Prostate gland (tissue), 2 donors: ENCODE results near the gene CHMP6. TPM values are rescaled to one million over a fixed set of nuclear protein-coding genes. Genes with fewer than 3 reads are reported as not detected.

ENCODE experiments used
- DNase-seq: peaks from one replicate; pipeline ENCODE4 v3.0.0-alpha.2; 2019; ENCODE audit warnings: low spot score
- H3K27ac ChIP-seq, 2 donors: fragments of 200-600 bp; sonication (generic); 2 replicates each; pipeline ENCODE4 v1.5.1; 2017 to 2019
- H3K27me3 ChIP-seq: fragments of 200-600 bp; sonication (generic); replicated peaks from 2 replicates; pipeline ENCODE4 v1.5.1; 2019; ENCODE audit not compliant: insufficient read depth
- H3K36me3 ChIP-seq, 2 donors: fragments of 200-600 bp; sonication (generic); 1 replicate in 1 of 2; 2 replicates in 1 of 2; pipeline versions ENCODE4 v1.5.1 to v1.8.1; 2017 to 2019
- H3K4me1 ChIP-seq: fragments of 200-600 bp; sonication (generic); replicated peaks from 2 replicates; pipeline ENCODE4 v1.5.1; 2019
- H3K4me3 ChIP-seq, 2 donors: fragments of 200-600 bp; sonication (generic); 2 replicates each; pipeline ENCODE4 v1.5.1; 2017 to 2019
- H3K9me3 ChIP-seq: fragments of 200-600 bp; sonication (generic); 2 replicates; pipeline ENCODE4 v1.5.1; 2017
- CTCF ChIP-seq, 4 experiments: fragments of 200-600 bp in 2 of 4; fragments of 450-650 bp in 2 of 4; sonication (generic) in 2 of 4; IDR thresholded peaks; 1 replicate in 3 of 4; 2 replicates in 1 of 4; pipeline ENCODE4 v1.5.1; 2016 to 2019; ENCODE audit warnings: antibody characterized with exemption in 4 of 4, mild to moderate bottlenecking in 2 of 4, moderate library complexity in 2 of 4
- POLR2A ChIP-seq: fragments of 450-650 bp; IDR thresholded peaks from one replicate; pipeline ENCODE4 v1.6.1; 2016; ENCODE audit warnings: antibody characterized with exemption, mild to moderate bottlenecking
- POLR2AphosphoS5 ChIP-seq: sonication (generic); formaldehyde crosslinking; IDR thresholded peaks from one replicate; pipeline ENCODE4 v1.6.1; 2017; ENCODE audit warnings: antibody characterized with exemption
- WGBS: methylation state at CpG from one replicate; pipeline ENCODE4 v1.1.5; 2018; 5-methylcytosine and 5-hydroxymethylcytosine counted together
- intact Hi-C: fragments of 100-400 bp; cut with DNase I; formaldehyde crosslinking; loops from one replicate; pipeline ENCODE4 v1.14.2; 2022
- total RNA-seq, 2 donors: library from RNA; depleted of rRNA; stranded (reverse); fragments of >200 nt; gene quantifications; one replicate each; pipeline ENCODE4 v1.1.0, GENCODE V29; 2016

Gene CHMP6
- total RNA-seq, 2 donors from 2014 or later = 30.6 to 35.3 TPM

GRCh38 chr17:80945736-80946135, 45.9 kb upstream of the CHMP6 start:
- Histone ChIP-seq H3K9me3 (no peaks in the 10 kb centered on the region), H3K27me3 (no peaks in the 10 kb centered on the region), H3K27ac (no peak overlapping the region), H3K4me3 (no peak overlapping the region), H3K4me1 (no peaks in the 10 kb centered on the region), H3K36me3 (no peaks in the 10 kb centered on the region)
- 94% methylated on average over 17 of the region's 17 CpGs for WGBS
- intact Hi-C loops = no loop called here
- no peak for DNase-seq
- TF ChIP-seq POLR2A = no peak
- no peak for TF ChIP-seq POLR2AphosphoS5
- no peak for TF ChIP-seq CTCF (IDR thresholded peaks at IDR 0.05)

- 96% methylated on average over 8 of the region's 8 CpGs for WGBS
- Histone ChIP-seq H3K36me3 (no peaks in the 10 kb centered on the region), H3K4me1 (no peaks in the 10 kb centered on the region), H3K27ac (no peak overlapping the region), H3K9me3 (no peaks in the 10 kb centered on the region), H3K4me3 (no peak overlapping the region), H3K27me3 (no peaks in the 10 kb centered on the region)
- TF ChIP-seq CTCF (IDR thresholded peaks at IDR 0.05) (no peak), POLR2A (no peak), POLR2AphosphoS5 (no peak)
- intact Hi-C loops = no loop called here
- DNase-seq = no peak
Observed at GRCh38 chr17:80946449-80946848, 45.2 kb upstream of the CHMP6 start.

GRCh38 chr17:80947200-80947940, 44.3 kb upstream of the CHMP6 start:
- H3K27ac ChIP-seq = no peak overlapping the region
- no peaks in the 10 kb centered on the region for H3K9me3 ChIP-seq
- TF ChIP-seq POLR2AphosphoS5 (no peak), POLR2A (no peak)
- H3K4me1 ChIP-seq = no peaks in the 10 kb centered on the region
- DNase-seq = no peak
- H3K36me3 ChIP-seq = no peaks in the 10 kb centered on the region
- H3K27me3 ChIP-seq = no peaks in the 10 kb centered on the region
- H3K4me3 ChIP-seq = no peak overlapping the region
- 90% methylated on average over 21 of the region's 21 CpGs for WGBS
- intact Hi-C loops = no loop called here

GRCh38 chr17:80948019-80948975, 43.3 kb upstream of the CHMP6 start:
- Histone ChIP-seq H3K27me3 (no peaks in the 10 kb centered on the region), H3K27ac (no peak overlapping the region), H3K4me1 (no peaks in the 10 kb centered on the region), H3K4me3 (no peak overlapping the region), H3K36me3 (no peaks in the 10 kb centered on the region), H3K9me3 (no peaks in the 10 kb centered on the region)
- WGBS = 80% methylated on average over 46 of the region's 48 CpGs
- intact Hi-C loops = no loop called here
- TF ChIP-seq CTCF (IDR thresholded peaks at IDR 0.05) (no peak), POLR2AphosphoS5 (no peak), POLR2A (no peak)
- DNase-seq = no peak

- H3K36me3 ChIP-seq = no peaks in the 10 kb centered on the region
- intact Hi-C loops = no loop called here
Observed at GRCh38 chr17:80948976-80949450, 42.6 kb upstream of the CHMP6 start.

More at GRCh38 chr17:80948976-80949450, 42.6 kb upstream of the CHMP6 start:
- no peak overlapping the region for H3K27ac ChIP-seq
- WGBS = 79% methylated on average over 16 of the region's 16 CpGs
- TF ChIP-seq CTCF (IDR thresholded peaks at IDR 0.05) = no peak
- TF ChIP-seq POLR2AphosphoS5 = no peak
- TF ChIP-seq POLR2A = no peak
- no peaks in the 10 kb centered on the region for H3K4me1 ChIP-seq
- DNase-seq = no peak
- no peaks in the 10 kb centered on the region for H3K27me3 ChIP-seq
- H3K4me3 ChIP-seq = no peak overlapping the region
- no peaks in the 10 kb centered on the region for H3K9me3 ChIP-seq
